Right lobe of liver (tissue), 6 donors: ENCODE measurements around the gene PLPP4. TPM values are rescaled to one million over a fixed set of nuclear protein-coding genes. Genes with fewer than 3 reads are reported as not detected.
A peak's percentile ranks its signal among the peaks of the same experiment; 100 is the strongest.

Experiments used
- ATAC-seq, 4 donors: fragments of 200-7000 bp; cut with Tn5 transposase; one replicate each; pipeline ENCODE4 v1.9.1; 2020; ENCODE audit warnings: mild to moderate bottlenecking in 4 of 4, moderate library complexity in 4 of 4
- DNase-seq, 3 donors: peaks; one replicate each; pipeline ENCODE4 v3.0.0-alpha.2; 2020
- H3K27ac ChIP-seq, 3 donors: fragments of 200-600 bp; one replicate each; pipeline ENCODE4 v1.8.0; 2022
- H3K27me3 ChIP-seq, 2 donors: fragments of 200-600 bp; one replicate each; pipeline ENCODE4 v1.8.0; 2022
- H3K36me3 ChIP-seq, 4 donors: fragments of 200-600 bp; sonication (generic) in 1 of 4; one replicate each; pipeline versions ENCODE4 v1.5.1 to v1.8.0; 2017 to 2022; ENCODE audit warnings: control low read depth in 1 of 4
- H3K4me1 ChIP-seq, 4 donors: fragments of 200-600 bp; sonication (generic) in 1 of 4; one replicate each; pipeline versions ENCODE4 v1.5.1 to v1.8.0; 2017 to 2022; ENCODE audit warnings: control low read depth in 1 of 4
- H3K4me3 ChIP-seq, 3 donors: fragments of 200-600 bp; one replicate each; pipeline ENCODE4 v1.8.0; 2022
- H3K9me3 ChIP-seq, 4 donors: fragments of 200-600 bp; sonication (generic) in 1 of 4; one replicate each; pipeline versions ENCODE4 v1.5.1 to v1.8.0; 2017 to 2022; ENCODE audit warnings: control low read depth in 1 of 4
- POLR2A ChIP-seq: fragments of 450-650 bp; IDR thresholded peaks from one replicate; pipeline ENCODE4 v1.6.1; 2017; ENCODE audit warnings: antibody characterized with exemption, mild to moderate bottlenecking
- WGBS: methylation state at CpG from one replicate; pipeline ENCODE4 v1.1.6; 2018; ENCODE audit warnings: low coverage, low lambda C conversion rate; ENCODE audit not compliant: insufficient coverage; ENCODE audit errors: missing lambda C conversion rate; 5-methylcytosine and 5-hydroxymethylcytosine counted together
- intact Hi-C, 2 donors: fragments of 100-400 bp; cut with DNase I; formaldehyde crosslinking; loops; one replicate each; pipeline versions ENCODE4 v1.11.2 to v1.14.1; 2022
- total RNA-seq, 6 experiments: library from RNA; depleted of rRNA in 2 of 6; stranded (reverse); fragments of >200 nt in 2 of 6; fragmentation: NEBNext Ultra II Directional in 3 of 6; extraction: Animal tissue kit (Norgen Biotek cat#: 25700) in 3 of 6; gene quantifications; one replicate each; pipeline versions ENCODE4 v1.1.0 to v1.2.4, GENCODE V29; 2016 to 2023
- TF ChIP-seq, protein P1 (sequence below), 4 donors: fragments of 200-600 bp in 3 of 4; fragments of 450-650 bp in 1 of 4; IDR thresholded peaks; one replicate each; pipeline versions ENCODE4 v1.5.1 to v1.8.0; 2016 to 2022; ENCODE audit warnings: antibody characterized with exemption in 4 of 4, mild to moderate bottlenecking in 2 of 4
- donor health status: DM: no; HTN: yes; CAD: no.
- donor health status: DM: no; HTN: no; CAD: no.
- donor health status: DM: no; HTN: no; CAD: no.
- donor health status: DM: no; HTN: yes; CAD: no.
- donor health status: DM: no; HTN: yes; CAD: no.

Gene PLPP4
- total RNA-seq, 6 experiments from 2014 or later, result 0.35 to 0.81 (median 0.37) TPM; not detected in 1

DNA sequence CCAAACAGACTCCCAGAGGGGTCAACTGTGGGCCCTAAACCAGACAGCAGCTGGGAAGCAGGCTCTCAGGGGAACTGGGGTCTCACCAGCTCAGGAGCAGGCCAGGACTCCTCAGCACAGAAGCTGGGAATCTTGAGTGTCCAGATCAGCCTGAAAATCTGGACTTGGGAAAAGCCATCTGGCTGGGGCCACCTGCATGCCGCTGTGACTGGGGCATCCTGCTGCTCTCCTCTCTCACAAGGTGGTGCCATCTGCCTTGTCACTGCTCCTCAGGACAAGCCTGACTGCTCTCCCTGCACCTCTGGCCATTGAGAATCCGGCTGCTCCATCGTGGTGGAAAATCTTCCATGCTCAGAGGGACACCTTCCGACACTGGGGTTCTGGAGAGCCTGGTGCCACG is 141.4 kb downstream of the PLPP4 start:
- no peak for ATAC-seq
- DNase-seq, result no peak
- intact Hi-C loops, result no loop called here

DNA sequence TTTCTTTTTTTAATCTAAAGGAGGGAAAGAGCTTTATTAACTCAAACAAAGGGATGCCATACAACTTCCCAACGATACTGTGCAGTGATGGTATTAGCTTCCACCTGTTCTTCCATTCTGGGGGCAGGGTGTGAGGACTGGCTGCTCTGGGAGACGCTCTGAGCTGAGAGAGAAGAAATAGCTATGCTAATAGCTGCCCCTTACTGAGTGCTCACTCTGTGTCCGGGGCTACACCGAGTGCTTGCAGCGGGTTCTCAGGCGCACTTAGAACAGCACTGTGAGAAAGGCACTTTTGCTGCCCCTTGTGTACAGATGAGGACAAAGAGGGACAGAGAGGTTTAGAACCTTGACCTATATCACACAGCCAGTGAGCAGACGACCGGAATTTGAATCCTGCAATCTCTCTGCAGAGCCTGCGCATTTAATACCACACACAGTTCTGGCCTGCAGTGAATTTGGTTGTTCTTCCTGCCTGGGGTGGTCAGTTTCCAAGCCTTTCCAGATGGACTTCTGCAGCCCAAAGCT is 142.2 kb downstream of the PLPP4 start:
- intact Hi-C loops, result no loop called here
- ATAC-seq, result no peak
- TF ChIP-seq POLR2A, result no peak
- TF ChIP-seq, protein P1, sequence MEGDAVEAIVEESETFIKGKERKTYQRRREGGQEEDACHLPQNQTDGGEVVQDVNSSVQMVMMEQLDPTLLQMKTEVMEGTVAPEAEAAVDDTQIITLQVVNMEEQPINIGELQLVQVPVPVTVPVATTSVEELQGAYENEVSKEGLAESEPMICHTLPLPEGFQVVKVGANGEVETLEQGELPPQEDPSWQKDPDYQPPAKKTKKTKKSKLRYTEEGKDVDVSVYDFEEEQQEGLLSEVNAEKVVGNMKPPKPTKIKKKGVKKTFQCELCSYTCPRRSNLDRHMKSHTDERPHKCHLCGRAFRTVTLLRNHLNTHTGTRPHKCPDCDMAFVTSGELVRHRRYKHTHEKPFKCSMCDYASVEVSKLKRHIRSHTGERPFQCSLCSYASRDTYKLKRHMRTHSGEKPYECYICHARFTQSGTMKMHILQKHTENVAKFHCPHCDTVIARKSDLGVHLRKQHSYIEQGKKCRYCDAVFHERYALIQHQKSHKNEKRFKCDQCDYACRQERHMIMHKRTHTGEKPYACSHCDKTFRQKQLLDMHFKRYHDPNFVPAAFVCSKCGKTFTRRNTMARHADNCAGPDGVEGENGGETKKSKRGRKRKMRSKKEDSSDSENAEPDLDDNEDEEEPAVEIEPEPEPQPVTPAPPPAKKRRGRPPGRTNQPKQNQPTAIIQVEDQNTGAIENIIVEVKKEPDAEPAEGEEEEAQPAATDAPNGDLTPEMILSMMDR (IDR thresholded peaks at IDR 0.05), result no peak
- H3K27me3 ChIP-seq, result no peaks in the 10 kb centered on the region
- no peak overlapping the region for H3K4me3 ChIP-seq
- no peak overlapping the region for H3K27ac ChIP-seq
- no peaks in the 10 kb centered on the region for H3K4me1 ChIP-seq
- H3K9me3 ChIP-seq, result no peaks in the 10 kb centered on the region
- 67% methylated on average over 4 of the region's 9 CpGs for WGBS
- no peak for DNase-seq
- H3K36me3 ChIP-seq, result no peaks in the 10 kb centered on the region

More for the DNA sequence above, 141.4 kb downstream of the PLPP4 start:
- Histone ChIP-seq H3K27ac (no peak overlapping the region), H3K9me3 (no peaks in the 10 kb centered on the region), H3K4me3 (no peak overlapping the region), H3K36me3 (no peaks in the 10 kb centered on the region), H3K4me1 (no peaks in the 10 kb centered on the region), H3K27me3 (no peaks in the 10 kb centered on the region)
- TF ChIP-seq POLR2A, result no peak
- TF ChIP-seq, protein P1 (IDR thresholded peaks at IDR 0.05), result no peak
- WGBS, result 10% methylated on average over 3 of the region's 5 CpGs

DNA sequence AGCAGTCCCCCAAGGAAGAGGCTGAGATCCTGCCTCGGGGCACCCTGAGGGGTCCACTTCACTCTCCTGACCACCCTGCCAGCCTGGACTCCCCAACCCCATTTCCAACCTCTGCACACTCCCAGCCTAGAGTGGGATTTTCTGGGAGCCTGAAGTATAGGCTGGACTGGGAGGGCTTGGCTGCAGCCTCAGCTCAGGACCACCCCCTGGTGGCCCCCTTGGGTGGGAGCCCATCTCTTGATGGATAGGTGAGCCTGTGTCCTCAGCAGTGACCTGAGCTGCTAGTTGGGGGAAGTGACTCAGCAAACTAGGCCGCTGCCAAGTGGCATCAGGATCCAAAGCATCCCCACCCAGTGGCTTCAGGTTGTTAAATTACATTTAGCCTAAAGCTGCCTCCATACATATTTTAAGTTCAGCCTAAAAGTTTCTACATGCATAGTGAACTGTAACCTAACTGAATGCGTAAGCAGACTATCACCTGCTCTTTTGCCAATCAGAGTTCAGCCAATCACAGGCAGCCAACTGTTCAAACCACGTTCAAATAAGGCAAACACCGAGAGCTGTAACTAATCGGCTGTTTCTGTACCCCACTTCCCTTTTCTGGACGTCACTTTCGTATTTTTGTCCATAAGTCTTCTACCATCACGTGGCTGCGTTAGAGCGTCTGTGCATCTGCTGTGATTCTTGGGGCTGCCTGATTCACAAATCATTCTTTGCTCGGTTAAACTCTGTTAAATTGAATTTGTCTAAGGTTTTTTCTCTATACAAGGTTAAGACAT is 144.0 kb downstream of the PLPP4 start:
- Histone ChIP-seq H3K9me3 (no peaks in the 10 kb centered on the region), H3K36me3 (no peaks in the 10 kb centered on the region), H3K27ac (no peak overlapping the region), H3K27me3 (no peaks in the 10 kb centered on the region), H3K4me1 (no peaks in the 10 kb centered on the region), H3K4me3 (no peak overlapping the region)
- intact Hi-C loops, result no loop called here
- ATAC-seq (peak in 1 of 4 donors; percentile 11), DNase-seq (no peak)
- TF ChIP-seq, protein P1 (IDR thresholded peaks at IDR 0.05), result no peak
- TF ChIP-seq POLR2A, result no peak
- 50% methylated on average over 11 of the region's 12 CpGs for WGBS

DNA sequence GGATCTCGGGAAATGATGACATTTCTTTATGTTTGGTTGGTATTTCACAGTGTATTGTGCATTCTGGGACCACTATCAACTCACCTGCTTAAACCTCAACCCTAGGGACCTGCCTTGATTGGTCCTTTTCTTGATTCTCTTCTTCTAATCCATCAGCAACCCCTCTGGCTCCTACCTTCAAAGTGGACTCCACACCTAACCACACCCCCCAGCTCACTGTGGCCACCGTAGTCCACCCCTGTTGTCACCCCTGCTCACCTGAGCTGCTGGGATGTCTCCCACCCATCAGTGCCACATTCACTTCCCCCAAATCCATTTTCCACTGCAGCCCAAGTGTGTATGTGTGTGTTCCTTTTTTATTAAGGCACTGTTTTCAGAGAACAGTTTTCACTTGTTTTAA is 145.0 kb downstream of the PLPP4 start:
- ATAC-seq (no peak), DNase-seq (no peak)
- intact Hi-C loops, result no loop called here
- no peak for TF ChIP-seq POLR2A
- TF ChIP-seq, protein P1 (IDR thresholded peaks at IDR 0.05), result no peak
- H3K36me3 ChIP-seq, result no peaks in the 10 kb centered on the region
- 50% methylated on average over 2 of the region's 2 CpGs for WGBS
- H3K4me3 ChIP-seq, result no peak overlapping the region
- no peaks in the 10 kb centered on the region for H3K27me3 ChIP-seq
- no peaks in the 10 kb centered on the region for H3K4me1 ChIP-seq
- no peaks in the 10 kb centered on the region for H3K9me3 ChIP-seq
- no peak overlapping the region for H3K27ac ChIP-seq
